Activated CD4-positive, CD25-positive, alpha-beta regulatory T cell treated with anti-CD3 and anti-CD28 coated beads, Interleukin-2, amount 50 U/mL, for 72 hours (primary cell): ENCODE data around the gene STAB1.
"Not testable (repeated sequence)": the region's sequence is repeated elsewhere in the genome, so short reads cannot be mapped to it uniquely, and the experiment has no call there.

ENCODE experiments used
- DNase-seq: peaks from one replicate; pipeline ENCODE4 v3.0.0; 2021

The STAB1 gene

GRCh38 chr3:52525680-52526561 is 30.8 kb downstream of the STAB1 start:
- DNase-seq, result no peak

- DNase-seq, result not testable (repeated sequence)
Observed at GRCh38 chr3:52526671-52527038, 31.5 kb downstream of the STAB1 start.

- no peak for DNase-seq
Observed at GRCh38 chr3:52527039-52527731, 32.0 kb downstream of the STAB1 start.

- DNase-seq, result no peak
Observed at GRCh38 chr3:52527732-52528585, 32.8 kb downstream of the STAB1 start.

GRCh38 chr3:52528586-52529375 is 33.6 kb downstream of the STAB1 start:
- DNase-seq, result peak; percentile 23

GRCh38 chr3:52529376-52530333 is 34.5 kb downstream of the STAB1 start:
- DNase-seq, result no peak

- DNase-seq, result peak; percentile 25
Observed at GRCh38 chr3:52530918-52531826, 36.0 kb downstream of the STAB1 start.

GRCh38 chr3:52531860-52532516 is 36.9 kb downstream of the STAB1 start:
- peak; percentile 29 for DNase-seq

- DNase-seq, result no peak
Observed at GRCh38 chr3:52532517-52532837, 37.3 kb downstream of the STAB1 start.

GRCh38 chr3:52532838-52533622 is 37.9 kb downstream of the STAB1 start:
- peak; percentile 45 for DNase-seq

- DNase-seq, result peak; percentile 65
Observed at GRCh38 chr3:52533623-52534280, 38.6 kb downstream of the STAB1 start, which contains the start of gene NT5DC2. TSS of gene NT5DC2 (minus strand) at chr3:52533857. CDS start at chr3:52533737, 120 bp downstream.

GRCh38 chr3:52534281-52535183 is 39.4 kb downstream of the STAB1 start:
- DNase-seq, result peak; percentile 30

- peak; percentile 25 for DNase-seq
Observed at GRCh38 chr3:52535411-52536111, 40.4 kb downstream of the STAB1 start.

GRCh38 chr3:52536112-52536368 is 40.9 kb downstream of the STAB1 start:
- DNase-seq, result no peak

- peak; percentile 96 for DNase-seq
Observed at GRCh38 chr3:52536369-52537164, 41.4 kb downstream of the STAB1 start, which contains the start of gene UQCC5. TSS of gene UQCC5 (plus strand) at chr3:52536605. CDS start at chr3:52536756, 151 bp downstream.
